NCI-H2107 treated with DMSO at 0.1 percent for 48 hours (cell line): ENCODE measurements around the gene CAD.

Experiments used
- DNase-seq: peaks from one replicate; lab custom pipeline; 2025; ENCODE audit not compliant: unreplicated experiment; lab: John Stamatoyannopoulos, UW

Gene CAD

GRCh38 chr2:27275211-27276150 is 58.3 kb downstream of the CAD start, which contains the start of gene DNAJC5G:
DNAJC5G (plus strand) TSS chr2:27275433; CDS start chr2:27276729, 1,296 bp downstream.
- DNase-seq = no peak

GRCh38 chr2:27278010-27278409 is 60.8 kb downstream of the CAD start:
- DNase-seq = no peak

GRCh38 chr2:27280826-27281225 is 63.7 kb downstream of the CAD start:
- DNase-seq = no peak

- DNase-seq = no peak
These were observed 64.3 kb downstream of the CAD start for GRCh38 chr2:27281442-27281841.

GRCh38 chr2:27281855-27282559 is 64.8 kb downstream of the CAD start, which contains the start of gene TRIM54:
TRIM54 (plus strand) TSS chr2:27282429; CDS start chr2:27282732, 303 bp downstream.
- no peak for DNase-seq

GRCh38 chr2:27282892-27283291 is 65.7 kb downstream of the CAD start:
- no peak for DNase-seq

GRCh38 chr2:27284996-27285395 is 67.8 kb downstream of the CAD start:
- no peak for DNase-seq

- DNase-seq = no peak
These were observed 68.3 kb downstream of the CAD start for GRCh38 chr2:27285481-27285880.

- no peak for DNase-seq
These were observed 71.4 kb downstream of the CAD start for GRCh38 chr2:27288610-27289009.

GRCh38 chr2:27290549-27290948 is 73.4 kb downstream of the CAD start:
- no peak for DNase-seq

- no peak for DNase-seq
These were observed 74.7 kb downstream of the CAD start for GRCh38 chr2:27291865-27292264.
